Activated CD4-positive, alpha-beta T cell treated with anti-CD3 and anti-CD28 coated beads, Interleukin-2, amount 10 ng/mL, durations not matched to agents 7 days and 5 days (primary cell): Measurements from ENCODE around the gene EIF5A2. TPM values are rescaled to one million over a fixed set of nuclear protein-coding genes. Genes with fewer than 3 reads are reported as not detected.
"Not testable (repeated sequence)": the region's sequence is repeated elsewhere in the genome, so short reads cannot be mapped to it uniquely, and the experiment has no call there.

Source experiments
- CTCF ChIA-PET: fragments of 350-600 bp; sonication (Branson Sonifier 250); formaldehyde crosslinking; loops from one replicate; lab custom pipeline; 2021; ENCODE audit warnings: antibody characterized with exemption; lab: Charles Lee
- POLR2A ChIA-PET: fragments of 350-600 bp; sonication (Branson Sonifier 250); formaldehyde crosslinking; loops from one replicate; lab custom pipeline; 2021; ENCODE audit warnings: antibody characterized with exemption; lab: Charles Lee
- DNase-seq: peaks from one replicate; pipeline ENCODE4 v3.0.0-alpha.2; 2020
- H3K27ac Mint-ChIP-seq: one replicate; pipeline ENCODE4 v1.8.0; 2021; ENCODE audit warnings: mild to moderate bottlenecking, moderate library complexity, mixed read lengths
- H3K27me3 Mint-ChIP-seq: one replicate; pipeline ENCODE4 v1.8.0; 2021; ENCODE audit warnings: mixed read lengths
- H3K36me3 Mint-ChIP-seq: one replicate; pipeline ENCODE4 v1.8.0; 2021; ENCODE audit warnings: low read depth, mixed read lengths
- H3K4me1 Mint-ChIP-seq: one replicate; pipeline ENCODE4 v1.8.0; 2021; ENCODE audit warnings: mixed read lengths
- H3K4me3 Mint-ChIP-seq: one replicate; pipeline ENCODE4 v1.8.0; 2021; ENCODE audit warnings: mild to moderate bottlenecking, moderate library complexity, mixed read lengths
- H3K9me3 Mint-ChIP-seq: one replicate; pipeline ENCODE4 v1.8.0; 2021; ENCODE audit warnings: mixed read lengths
- total RNA-seq, 2 experiments: library from RNA; stranded (reverse); gene quantifications; one replicate each; pipeline ENCODE4 v1.2.3, GENCODE V29; 2021

EIF5A2 gene
- total RNA-seq, 2 experiments from 2014 or later: 10.7 to 12.1 TPM

- no peaks in the 10 kb centered on the region for H3K9me3 Mint-ChIP-seq
- H3K4me1 Mint-ChIP-seq: no peaks in the 10 kb centered on the region
- POLR2A ChIA-PET: no interaction called here
- no peaks in the 10 kb centered on the region for H3K27me3 Mint-ChIP-seq
- peaks cover 15% of the 10 kb centered on the region for H3K36me3 Mint-ChIP-seq
- CTCF ChIA-PET: interaction anchor here (0.6 to 1.2 kb wide), 2 partner anchors 8 to 22 kb away, joined by 4 read pairs; no protein-coding TSS in a partner anchor
- no peak for DNase-seq
- no peak overlapping the region for H3K4me3 Mint-ChIP-seq
- H3K27ac Mint-ChIP-seq: no peak overlapping the region
Measured at GRCh38 chr3:170893895-170894294, 14.5 kb downstream of the EIF5A2 start.

- ChIA-PET CTCF (no interaction called here), POLR2A (no interaction called here)
- no peaks in the 10 kb centered on the region for H3K36me3 Mint-ChIP-seq
- H3K27me3 Mint-ChIP-seq: peaks cover 3% of the 10 kb centered on the region
- H3K9me3 Mint-ChIP-seq: no peaks in the 10 kb centered on the region
- no peak for DNase-seq
- no peak overlapping the region for H3K27ac Mint-ChIP-seq
- no peak overlapping the region for H3K4me3 Mint-ChIP-seq
- no peaks in the 10 kb centered on the region for H3K4me1 Mint-ChIP-seq
Measured at GRCh38 chr3:170889630-170890029, 18.8 kb downstream of the EIF5A2 start.

- Mint-ChIP-seq H3K27me3 (peaks cover 6% of the 10 kb centered on the region), H3K4me1 (no peaks in the 10 kb centered on the region), H3K9me3 (no peaks in the 10 kb centered on the region), H3K27ac (no peak overlapping the region), H3K36me3 (no peaks in the 10 kb centered on the region), H3K4me3 (no peak overlapping the region)
- POLR2A ChIA-PET: no interaction called here
- no peak for DNase-seq
- CTCF ChIA-PET: no interaction called here
Measured at GRCh38 chr3:170889132-170889531, 19.3 kb downstream of the EIF5A2 start.

- POLR2A ChIA-PET, H3K36me3 Mint-ChIP-seq, H3K4me3 Mint-ChIP-seq, DNase-seq, H3K4me1 Mint-ChIP-seq, H3K27ac Mint-ChIP-seq, H3K27me3 Mint-ChIP-seq, H3K9me3 Mint-ChIP-seq: not testable (repeated sequence)
- CTCF ChIA-PET: interaction anchor here (1.1 kb wide), 1 partner anchor 12 kb away, joined by 3 read pairs; no protein-coding TSS in a partner anchor
Measured at GRCh38 chr3:170884109-170884930, 24.1 kb downstream of the EIF5A2 start.

- H3K27me3 Mint-ChIP-seq, H3K36me3 Mint-ChIP-seq, H3K9me3 Mint-ChIP-seq, H3K27ac Mint-ChIP-seq, POLR2A ChIA-PET, H3K4me1 Mint-ChIP-seq, CTCF ChIA-PET, DNase-seq, H3K4me3 Mint-ChIP-seq: not testable (repeated sequence)
Measured at GRCh38 chr3:170878688-170879087, 29.7 kb downstream of the EIF5A2 start.

- H3K4me1 Mint-ChIP-seq, POLR2A ChIA-PET, H3K9me3 Mint-ChIP-seq, H3K4me3 Mint-ChIP-seq, H3K36me3 Mint-ChIP-seq, H3K27ac Mint-ChIP-seq, DNase-seq, H3K27me3 Mint-ChIP-seq: not testable (repeated sequence)
- CTCF ChIA-PET: interaction anchor here (0.6 kb wide), 1 partner anchor 987 kb away, joined by 3 read pairs; no protein-coding TSS in a partner anchor
Measured at GRCh38 chr3:170877311-170877710, 31.1 kb downstream of the EIF5A2 start.

GRCh38 chr3:170876537-170876936 lies 31.9 kb downstream of the EIF5A2 start:
- ChIA-PET CTCF (no interaction called here), POLR2A (no interaction called here)
- Mint-ChIP-seq H3K36me3 (no peaks in the 10 kb centered on the region), H3K4me3 (no peak overlapping the region), H3K27ac (no peak overlapping the region), H3K9me3 (peaks cover 2% of the 10 kb centered on the region), H3K4me1 (no peaks in the 10 kb centered on the region), H3K27me3 (no peaks in the 10 kb centered on the region)
- no peak for DNase-seq

GRCh38 chr3:170869645-170870593 lies 38.5 kb downstream of the EIF5A2 start, which contains the start of gene RPL22L1:
Gene RPL22L1 (minus strand): TSS chr3:170870195. CDS start chr3:170870167, 28 bp downstream.
- ChIA-PET POLR2A (interaction anchor here (0.6 to 0.9 kb wide), 2 partner anchors 39 to 1726 kb away, joined by 3 to 4 read pairs; no protein-coding TSS in a partner anchor), CTCF (interaction anchor here (0.6 to 2.0 kb wide), 4 partner anchors 26 to 792 kb away, joined by 3 to 6 read pairs (median 3); partner anchors contain the start of gene EIF5A2)
- H3K9me3 Mint-ChIP-seq: peaks cover 2% of the 10 kb centered on the region
- H3K4me1 Mint-ChIP-seq: peaks cover 27% of the 10 kb centered on the region
- H3K36me3 Mint-ChIP-seq: peaks cover 36% of the 10 kb centered on the region
- no peaks in the 10 kb centered on the region for H3K27me3 Mint-ChIP-seq
- peak within 1 kb of the TSS; percentile 88 for H3K4me3 Mint-ChIP-seq
- DNase-seq: peak; percentile 95
- peak within 1 kb of the TSS; percentile 96 for H3K27ac Mint-ChIP-seq

GRCh38 chr3:170869239-170869590 lies 39.2 kb downstream of the EIF5A2 start:
- Mint-ChIP-seq H3K27me3 (no peaks in the 10 kb centered on the region), H3K27ac (peak overlapping the region; percentile 96), H3K36me3 (peaks cover 39% of the 10 kb centered on the region), H3K4me3 (peak overlapping the region; percentile 88), H3K9me3 (peaks cover 2% of the 10 kb centered on the region), H3K4me1 (peaks cover 27% of the 10 kb centered on the region)
- ChIA-PET POLR2A (interaction anchor here (0.9 kb wide), 1 partner anchor 40 kb away, joined by 3 read pairs; no protein-coding TSS in a partner anchor), CTCF (interaction anchor here (0.7 to 2.0 kb wide), 2 partner anchors 57 to 353 kb away, joined by 4 to 6 read pairs; no protein-coding TSS in a partner anchor)
- DNase-seq: no peak

GRCh38 chr3:170868577-170869238 lies 39.7 kb downstream of the EIF5A2 start:
- peaks cover 2% of the 10 kb centered on the region for H3K9me3 Mint-ChIP-seq
- peaks cover 39% of the 10 kb centered on the region for H3K36me3 Mint-ChIP-seq
- H3K27ac Mint-ChIP-seq: peak overlapping the region; percentile 96
- peaks cover 27% of the 10 kb centered on the region for H3K4me1 Mint-ChIP-seq
- no peak for DNase-seq
- ChIA-PET POLR2A (no interaction called here), CTCF (interaction anchor here (0.7 to 2.0 kb wide), 4 partner anchors 57 to 353 kb away, joined by 3 to 6 read pairs (median 4); no protein-coding TSS in a partner anchor)
- peak overlapping the region; percentile 88 for H3K4me3 Mint-ChIP-seq
- no peaks in the 10 kb centered on the region for H3K27me3 Mint-ChIP-seq

GRCh38 chr3:170867143-170867937 lies 41.1 kb downstream of the EIF5A2 start:
- POLR2A ChIA-PET: no interaction called here
- peaks cover 39% of the 10 kb centered on the region for H3K36me3 Mint-ChIP-seq
- H3K27me3 Mint-ChIP-seq: no peaks in the 10 kb centered on the region
- DNase-seq: no peak
- H3K27ac Mint-ChIP-seq: peak overlapping the region; percentile 34
- CTCF ChIA-PET: no interaction called here
- peaks cover 27% of the 10 kb centered on the region for H3K4me1 Mint-ChIP-seq
- peaks cover 2% of the 10 kb centered on the region for H3K9me3 Mint-ChIP-seq
- peak overlapping the region; percentile 2 for H3K4me3 Mint-ChIP-seq
